Measurements from ENCODE around the gene ANO10.

DNA sequence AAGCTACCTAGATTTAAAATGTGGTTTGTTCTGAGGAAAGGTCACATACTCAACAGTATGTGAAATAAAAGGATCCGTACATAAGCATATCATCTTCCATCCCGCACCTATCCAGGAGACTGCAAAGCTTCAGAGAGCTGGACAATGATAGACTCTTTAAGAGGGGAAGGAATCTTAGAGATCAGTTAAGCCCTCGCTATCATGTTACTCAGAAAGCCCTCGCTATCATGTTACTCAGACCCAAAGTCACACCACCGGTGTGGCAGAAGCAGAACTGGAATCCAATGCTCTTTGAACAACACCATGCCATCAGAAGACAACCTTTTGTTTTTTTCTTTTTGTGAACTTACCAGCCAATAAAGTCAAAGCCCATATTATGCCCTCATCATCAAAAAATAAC lies 5.8 kb downstream of the ANO10 start:
- no peak for TF ChIP-seq POLR2A (IDR thresholded peaks at IDR 0.05)
- no peak for TF ChIP-seq POLR2AphosphoS5 (IDR thresholded peaks at IDR 0.05)
- TF ChIP-seq, protein P1, sequence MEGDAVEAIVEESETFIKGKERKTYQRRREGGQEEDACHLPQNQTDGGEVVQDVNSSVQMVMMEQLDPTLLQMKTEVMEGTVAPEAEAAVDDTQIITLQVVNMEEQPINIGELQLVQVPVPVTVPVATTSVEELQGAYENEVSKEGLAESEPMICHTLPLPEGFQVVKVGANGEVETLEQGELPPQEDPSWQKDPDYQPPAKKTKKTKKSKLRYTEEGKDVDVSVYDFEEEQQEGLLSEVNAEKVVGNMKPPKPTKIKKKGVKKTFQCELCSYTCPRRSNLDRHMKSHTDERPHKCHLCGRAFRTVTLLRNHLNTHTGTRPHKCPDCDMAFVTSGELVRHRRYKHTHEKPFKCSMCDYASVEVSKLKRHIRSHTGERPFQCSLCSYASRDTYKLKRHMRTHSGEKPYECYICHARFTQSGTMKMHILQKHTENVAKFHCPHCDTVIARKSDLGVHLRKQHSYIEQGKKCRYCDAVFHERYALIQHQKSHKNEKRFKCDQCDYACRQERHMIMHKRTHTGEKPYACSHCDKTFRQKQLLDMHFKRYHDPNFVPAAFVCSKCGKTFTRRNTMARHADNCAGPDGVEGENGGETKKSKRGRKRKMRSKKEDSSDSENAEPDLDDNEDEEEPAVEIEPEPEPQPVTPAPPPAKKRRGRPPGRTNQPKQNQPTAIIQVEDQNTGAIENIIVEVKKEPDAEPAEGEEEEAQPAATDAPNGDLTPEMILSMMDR (IDR thresholded peaks at IDR 0.05) = no peak
- TF ChIP-seq EP300 (IDR thresholded peaks at IDR 0.05) = no peak

Data from stomach (tissue), 4 donors.